NCI-H1092 (cell line): ENCODE measurements around the gene GC.
A peak's percentile ranks its signal among the peaks of the same experiment; 100 is the strongest.
"Not testable (repeated sequence)": the region's sequence is repeated elsewhere in the genome, so short reads cannot be mapped to it uniquely, and the experiment has no call there.

ENCODE experiments used
- DNase-seq: peaks from one replicate; lab custom pipeline; 2025; lab: John Stamatoyannopoulos, UW

The GC gene

DNA sequence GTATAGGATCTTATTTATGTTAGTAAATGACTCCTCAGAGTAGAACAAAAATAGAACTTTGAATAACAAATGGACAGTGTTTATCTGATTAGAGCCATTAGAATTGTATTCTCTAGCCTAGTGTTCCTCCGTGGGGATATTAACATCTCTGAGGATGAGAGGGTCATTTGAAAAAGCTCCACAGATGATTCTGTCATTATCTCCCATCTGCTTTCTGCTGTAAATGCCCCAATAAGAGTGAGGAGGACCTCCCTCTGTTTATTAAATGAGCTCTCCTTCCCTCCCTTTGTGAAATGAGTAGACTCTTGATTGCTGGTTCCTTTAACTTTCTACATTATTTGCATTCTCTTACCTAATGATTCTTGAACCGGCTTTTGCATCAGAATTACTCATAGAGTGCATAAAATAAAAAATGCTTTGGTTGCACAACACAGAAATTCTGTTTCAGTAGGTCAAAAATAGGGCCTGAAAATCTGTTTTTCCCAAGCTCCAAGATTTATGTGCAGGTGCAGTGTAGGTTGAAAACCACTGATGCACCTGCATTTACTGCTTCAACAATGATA lies 18.0 kb downstream of the GC start:
- no peak for DNase-seq

DNA sequence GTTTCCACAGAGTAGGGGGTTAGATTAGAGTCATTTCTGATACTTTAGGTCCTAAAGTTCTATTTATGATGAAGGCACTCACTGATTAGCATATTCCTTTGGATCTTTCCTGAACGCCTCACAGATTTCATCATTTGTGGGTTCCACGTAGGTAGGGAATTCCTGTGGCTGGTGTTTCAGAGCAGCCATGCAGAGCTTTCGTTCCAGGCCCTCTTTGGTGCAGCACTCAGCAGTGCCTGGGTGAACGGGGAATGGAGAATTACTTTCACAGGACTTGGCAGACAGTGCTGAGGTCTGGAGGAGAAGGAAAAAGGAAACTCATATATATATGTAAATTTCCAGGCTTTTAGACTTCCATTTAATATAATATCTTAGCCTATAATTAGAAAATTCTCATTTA lies 18.5 kb downstream of the GC start:
- no peak for DNase-seq

DNA sequence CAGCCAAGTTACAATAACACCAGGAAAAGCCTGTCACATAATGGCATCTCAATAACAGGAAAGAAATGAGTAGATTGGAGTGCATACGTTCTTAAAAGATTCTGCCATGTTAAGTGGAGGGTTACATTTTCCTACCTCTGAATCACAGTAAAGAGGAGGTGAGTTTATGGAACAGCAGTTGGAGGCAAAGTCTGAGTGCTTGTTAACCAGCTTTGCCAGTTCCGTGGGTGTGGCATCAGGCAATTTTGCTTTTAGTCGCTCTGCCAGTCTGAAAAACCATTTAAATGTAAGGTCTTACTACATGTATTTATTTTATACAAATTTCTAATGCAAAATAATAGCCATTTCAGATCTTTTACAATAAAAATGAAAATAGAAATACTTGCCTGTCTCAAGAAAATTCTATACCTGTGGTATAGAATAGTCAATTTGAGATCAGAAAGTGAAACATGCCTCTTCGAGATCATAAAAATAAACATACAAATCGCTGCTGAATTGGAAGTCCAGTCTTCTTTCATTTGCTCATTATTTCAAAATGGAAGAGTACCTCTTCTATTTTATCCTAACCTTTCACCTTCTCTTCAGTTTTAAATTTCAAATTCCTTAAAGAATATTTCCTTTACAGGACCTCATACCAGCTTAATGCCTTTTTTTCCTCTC lies 31.4 kb downstream of the GC start:
- DNase-seq: no peak

DNA sequence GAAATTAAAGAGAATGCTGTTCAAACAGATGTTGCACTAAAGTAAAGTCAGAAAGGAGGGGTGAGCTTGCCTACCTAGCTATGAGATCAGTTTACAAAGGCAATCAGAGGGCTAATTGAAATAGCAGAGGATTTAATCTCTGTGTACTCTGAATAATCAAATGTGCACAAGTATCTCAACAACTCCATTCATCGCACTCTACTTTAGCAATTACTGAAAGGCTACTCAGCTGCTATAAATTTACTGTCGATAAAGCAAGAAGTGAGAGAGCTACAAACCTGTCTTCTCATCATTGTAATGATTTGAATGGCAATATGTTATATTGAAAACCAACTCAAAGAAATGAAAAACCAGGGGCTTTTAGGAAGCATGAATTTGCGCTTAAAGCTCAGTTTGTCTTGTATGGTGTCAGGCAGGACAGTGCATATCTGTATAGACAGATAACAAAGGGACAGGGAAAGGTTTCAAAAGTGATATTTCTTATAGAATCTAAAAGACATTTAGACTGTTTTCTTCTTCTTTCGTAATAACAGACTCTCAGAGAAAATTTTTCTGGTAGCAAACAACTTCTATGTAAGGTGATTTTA lies 34.8 kb downstream of the GC start:
- no peak for DNase-seq

DNA sequence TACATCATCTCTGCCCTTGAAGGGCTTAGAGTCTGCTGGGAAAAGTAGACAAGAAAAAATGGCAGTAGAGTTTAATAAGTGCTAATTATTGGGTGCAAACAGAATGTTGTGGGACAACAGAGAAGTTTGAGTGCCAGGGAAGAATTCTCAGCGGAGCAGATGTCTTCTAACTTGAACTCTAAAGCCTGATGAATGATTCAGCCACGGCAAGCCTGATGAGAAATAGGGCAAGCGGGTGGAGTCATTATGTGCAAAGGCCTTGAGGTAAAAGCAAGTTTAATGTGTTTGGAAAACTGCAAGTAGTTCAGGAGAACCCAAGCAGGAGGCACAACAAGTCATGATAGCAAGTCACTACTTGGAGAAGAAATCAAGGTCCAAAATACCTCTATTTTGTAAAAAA lies 37.5 kb downstream of the GC start:
- no peak for DNase-seq

DNA sequence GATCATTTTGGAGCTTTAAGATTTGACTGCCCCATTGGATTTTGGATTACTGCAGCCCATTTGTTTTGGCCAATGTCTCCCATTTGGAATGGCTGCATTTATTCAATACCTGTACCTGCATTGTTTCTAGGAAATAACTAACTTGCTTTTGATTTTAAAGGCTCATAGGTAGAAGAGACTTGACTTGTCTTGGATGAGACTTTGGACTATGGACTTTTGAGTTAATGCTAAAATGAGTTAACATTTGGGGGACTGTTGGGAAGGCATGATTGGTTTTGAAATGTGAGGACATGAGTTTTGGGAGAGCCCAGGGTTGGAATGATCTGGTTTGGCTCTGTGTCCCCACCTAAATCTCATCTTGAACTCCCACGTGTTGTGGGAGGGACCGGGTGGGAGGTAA lies 45.1 kb downstream of the GC start:
- DNase-seq: not testable (repeated sequence)

DNA sequence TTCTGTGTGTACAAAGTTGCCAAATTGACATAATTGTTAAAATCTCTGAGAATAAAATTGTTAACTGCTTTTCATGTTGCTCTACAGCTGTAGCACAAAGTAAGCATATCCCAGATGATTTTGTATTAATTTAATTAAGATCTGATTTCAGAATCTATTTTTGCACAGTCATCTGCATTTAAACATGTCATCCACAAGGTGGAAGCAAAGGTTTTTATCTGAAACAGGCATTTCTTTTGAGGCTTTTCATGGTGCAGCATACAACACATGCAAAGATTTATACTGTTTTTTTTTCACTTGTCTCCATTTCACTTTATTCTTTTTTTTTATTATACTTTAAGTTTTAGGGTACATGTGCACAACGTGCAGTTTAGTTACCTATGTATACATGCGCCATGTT lies 51.2 kb downstream of the GC start:
- DNase-seq: no peak

DNA sequence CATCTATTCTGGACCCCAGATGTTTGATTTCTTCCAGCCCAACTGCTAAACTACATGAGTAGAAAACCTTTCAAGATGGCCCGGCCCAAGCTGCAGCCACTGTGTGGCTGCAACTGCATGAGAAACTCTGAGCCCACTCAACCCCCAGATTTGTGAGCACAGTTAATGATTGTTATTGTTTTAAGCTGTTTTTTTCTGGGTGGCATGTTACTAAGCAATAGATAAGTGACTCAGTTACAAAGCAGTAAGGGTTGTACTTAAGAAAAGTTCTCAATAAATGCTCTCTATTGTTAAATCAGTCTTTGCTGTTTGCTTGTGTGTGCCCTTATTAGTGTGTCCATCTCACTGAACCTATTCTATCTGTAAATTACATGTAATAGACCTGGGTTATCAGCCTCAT lies 51.8 kb downstream of the GC start:
- no peak for DNase-seq

DNA sequence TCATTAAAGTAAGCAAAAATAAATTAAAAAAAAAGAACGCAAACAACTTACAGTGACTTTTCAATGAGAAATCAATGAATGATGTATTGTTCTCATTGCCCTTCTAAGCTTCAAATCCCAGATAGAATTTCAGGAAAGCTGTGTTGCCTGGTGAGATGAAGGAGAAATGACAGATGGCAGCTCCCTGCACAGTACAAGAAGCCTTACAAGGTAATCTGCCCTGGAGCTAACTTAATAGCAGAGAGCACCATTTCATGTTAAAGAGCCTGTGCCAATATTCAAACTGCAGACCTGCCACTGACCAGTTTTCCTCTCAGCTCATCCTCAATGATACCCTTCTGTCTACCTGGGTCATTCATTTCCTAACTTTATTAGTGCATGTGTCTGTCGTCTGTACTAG lies 54.0 kb downstream of the GC start:
- no peak for DNase-seq

DNA sequence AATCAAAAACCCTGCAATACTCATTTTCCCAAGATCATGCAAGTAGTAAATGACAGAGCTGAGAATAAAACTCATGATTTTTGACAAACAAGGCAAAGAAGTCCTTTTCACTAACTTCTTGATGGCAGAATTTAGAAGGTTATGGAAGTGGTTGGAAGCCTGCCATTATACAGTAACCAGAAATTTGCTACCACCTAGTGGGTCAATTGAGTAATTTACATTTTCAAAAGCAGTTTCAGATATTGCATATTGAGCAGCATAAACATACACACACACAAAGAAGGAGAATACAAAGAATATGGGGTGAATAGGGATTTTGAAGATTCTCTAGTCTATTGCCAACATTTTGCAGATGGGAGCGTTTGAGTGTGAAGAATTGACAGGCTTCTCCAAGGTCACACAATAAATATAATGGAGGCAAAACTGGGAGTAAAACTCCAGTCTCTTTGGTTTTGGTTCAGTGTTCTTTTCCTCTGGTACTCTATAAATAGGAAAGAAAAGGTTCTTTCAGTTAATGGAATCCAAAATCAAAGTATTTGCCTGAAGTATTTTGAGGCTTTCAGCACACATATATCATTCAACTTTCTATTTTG lies 70.2 kb downstream of the GC start:
- DNase-seq: peak; percentile 31

DNA sequence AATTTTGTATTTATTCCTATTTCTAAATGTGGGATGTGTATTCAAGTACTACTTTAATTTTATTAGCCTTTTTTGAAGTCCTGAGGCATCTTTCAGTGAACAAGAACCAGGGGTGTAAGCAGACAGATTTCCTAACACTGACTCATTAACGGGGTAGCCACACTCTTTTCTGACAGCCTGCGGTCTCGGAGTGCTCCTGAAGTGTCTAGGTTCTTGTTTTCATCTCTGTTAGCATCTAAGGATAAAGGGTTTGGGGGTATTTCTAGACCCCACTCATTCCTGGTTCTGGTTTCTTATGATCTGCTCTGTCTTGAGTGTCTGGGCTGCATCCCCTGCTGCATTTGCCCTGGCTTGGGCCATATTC lies 71.9 kb downstream of the GC start:
- no peak for DNase-seq

DNA sequence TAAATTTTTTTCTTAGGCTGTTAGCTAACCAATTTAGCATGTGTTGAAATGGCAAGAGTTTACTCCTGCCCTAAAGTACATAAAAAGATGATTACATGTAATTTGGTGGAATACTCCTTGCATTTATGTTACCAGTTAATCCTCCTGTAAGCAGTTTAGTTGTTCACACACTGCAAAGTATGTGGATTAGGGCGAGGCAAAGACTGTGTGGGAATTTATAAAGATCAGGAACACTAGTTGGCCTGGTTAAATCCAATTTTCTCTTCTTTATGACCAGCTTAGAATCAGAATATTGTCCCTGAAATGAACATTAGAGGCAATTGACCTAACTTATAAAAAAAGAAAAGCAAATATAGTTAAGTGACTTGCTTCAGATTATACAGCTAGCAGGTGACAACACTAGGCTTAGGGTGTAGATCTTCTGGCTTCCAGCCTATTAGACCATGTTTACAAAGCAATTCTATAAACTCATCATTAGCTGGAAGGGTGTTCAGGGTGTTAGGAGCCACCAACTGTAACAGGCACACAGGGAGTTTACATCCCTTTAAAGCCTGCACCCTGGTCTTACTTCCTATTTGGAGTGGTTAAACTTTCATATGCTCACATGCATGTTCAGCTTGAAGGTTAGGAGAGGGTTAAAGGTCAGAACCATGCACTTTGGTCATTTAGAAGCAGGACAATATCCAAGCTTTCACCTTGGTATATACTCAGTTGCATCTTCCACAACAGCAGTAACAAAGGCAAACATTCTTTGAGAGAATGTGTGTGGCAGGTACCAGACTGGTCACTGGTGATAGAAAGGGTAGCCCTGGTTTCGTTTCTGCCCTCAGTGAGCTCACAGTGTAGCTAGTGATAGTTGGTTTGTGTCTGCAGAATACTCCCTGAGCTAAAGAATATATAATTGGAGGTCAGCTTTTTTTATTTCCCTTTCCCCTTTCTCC lies 72.6 kb downstream of the GC start:
- no peak for DNase-seq

DNA sequence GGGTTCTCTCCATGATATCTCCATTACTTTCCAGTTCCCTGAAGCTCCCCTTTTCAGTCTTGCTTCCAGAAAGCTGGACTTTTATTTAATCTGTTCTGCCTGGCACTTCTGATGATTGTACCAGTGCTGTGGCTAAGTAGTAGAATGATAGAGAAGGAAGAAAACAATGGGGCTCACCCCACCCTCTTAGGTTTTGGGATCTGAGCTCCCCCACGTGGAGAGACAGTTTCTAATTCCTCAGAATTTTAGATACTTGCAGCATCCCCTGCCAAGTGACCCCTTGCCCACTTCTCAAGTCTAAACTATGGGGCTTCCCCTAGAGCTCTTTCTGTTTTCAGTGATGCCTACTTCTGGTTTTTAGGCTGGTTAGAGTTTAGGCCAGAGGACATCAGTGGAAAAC lies 73.9 kb downstream of the GC start:
- no peak for DNase-seq

DNA sequence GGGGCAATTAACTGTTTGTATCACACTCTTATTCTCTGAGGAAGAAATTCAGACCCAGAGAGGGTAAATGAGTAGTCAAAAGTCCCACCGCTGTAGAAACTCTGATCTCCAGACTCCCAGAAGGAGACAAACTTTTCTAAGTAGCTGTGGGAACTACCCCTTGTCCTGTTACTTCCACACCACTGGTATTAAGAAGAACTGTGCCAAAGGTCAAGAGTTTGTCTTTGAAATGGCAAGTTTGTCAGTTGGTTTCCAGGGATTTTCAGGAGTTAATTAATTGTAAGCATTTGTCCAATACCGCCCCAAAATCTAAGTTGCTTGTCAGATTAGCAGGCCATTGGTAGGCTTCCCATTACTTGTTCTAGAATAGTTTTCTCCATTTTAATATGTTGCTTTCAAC lies 85.7 kb downstream of the GC start:
- DNase-seq: no peak

DNA sequence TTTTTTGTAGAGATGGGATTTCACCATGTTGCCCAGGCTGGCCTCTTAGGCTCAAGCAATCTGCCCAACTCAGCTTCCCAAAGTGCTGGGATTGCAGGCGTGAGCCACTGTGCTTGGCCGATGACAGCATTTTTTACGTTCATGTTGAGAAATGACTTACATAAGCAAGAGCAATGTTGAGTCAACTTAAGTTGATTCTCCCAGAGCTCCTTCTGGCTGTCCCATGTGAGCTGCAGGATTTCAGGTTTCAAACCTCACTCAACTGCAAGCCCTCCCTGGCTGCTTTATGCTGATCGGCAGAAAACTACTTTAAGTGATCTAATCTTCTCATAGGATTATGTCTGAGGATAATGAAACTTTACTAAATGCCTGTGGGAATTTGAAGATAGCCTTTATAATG lies 86.8 kb downstream of the GC start:
- no peak for DNase-seq

DNA sequence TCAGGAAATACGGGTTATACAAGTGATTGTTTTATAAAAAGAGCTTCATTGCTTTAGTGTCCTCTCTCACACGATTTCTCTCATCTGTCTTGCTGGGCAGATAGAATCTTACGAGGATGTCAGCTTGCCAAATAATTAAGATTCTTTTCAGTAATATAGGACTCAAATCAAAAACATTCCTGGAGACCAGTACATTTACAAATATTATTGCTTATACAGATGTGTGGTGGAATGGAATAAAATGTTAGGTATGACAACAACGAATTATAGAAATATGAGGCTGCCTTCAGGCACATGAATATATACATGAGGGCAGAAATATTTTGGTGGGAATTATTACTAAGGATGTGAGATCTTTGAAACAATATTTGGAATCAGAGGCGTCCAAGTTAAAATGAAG lies 88.9 kb downstream of the GC start:
- no peak for DNase-seq

DNA sequence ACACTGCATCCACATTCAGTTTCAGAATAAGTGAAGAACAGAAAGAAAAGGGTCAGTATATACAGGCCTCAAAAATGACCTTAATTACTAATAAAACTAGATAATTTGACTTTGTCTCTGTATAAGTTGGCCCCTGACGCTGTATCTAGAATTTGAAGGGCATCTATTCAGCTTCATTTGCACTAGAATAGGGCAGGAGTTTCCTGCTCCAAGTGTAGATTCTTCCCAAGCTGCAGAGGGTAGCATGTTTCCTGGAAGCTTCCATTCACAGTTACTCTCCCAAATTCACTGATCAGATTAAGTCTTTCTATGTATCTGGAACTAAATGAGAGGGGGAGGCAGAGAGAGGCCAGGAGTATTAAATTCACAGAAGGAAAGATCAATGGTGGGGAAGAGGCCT lies 90.9 kb downstream of the GC start:
- DNase-seq: no peak

DNA sequence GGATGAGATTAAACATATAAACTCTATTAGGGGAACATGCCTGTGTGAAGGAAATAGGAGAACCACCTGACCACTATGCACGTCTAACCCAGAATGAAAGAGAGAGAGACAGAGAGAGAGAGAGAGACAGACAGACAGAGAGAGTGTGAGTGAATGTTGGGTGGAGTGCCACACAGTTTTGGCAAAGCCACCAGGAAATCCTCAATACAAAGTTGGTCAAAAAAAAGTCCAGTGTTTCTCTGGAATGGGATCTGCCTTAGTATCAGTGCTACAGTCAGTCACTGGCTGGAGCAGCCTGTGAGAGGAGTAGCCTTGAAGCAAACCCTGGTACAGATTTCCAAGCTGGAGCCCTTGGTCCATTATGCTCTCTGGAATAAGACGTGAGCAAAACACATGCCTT lies 91.7 kb downstream of the GC start:
- DNase-seq: no peak
